Posterior cingulate gyrus (tissue), 11 donors: Measurements from ENCODE around the gene CAPN3.
"Not testable (repeated sequence)": the region's sequence is repeated elsewhere in the genome, so short reads cannot be mapped to it uniquely, and the experiment has no call there.

Experiments used
- DNase-seq, 10 donors: peaks; one replicate each; pipeline versions ENCODE4 v3.0.0 to v3.0.0-alpha.2; 2020 to 2021; ENCODE audit warnings: mixed read lengths in 3 of 10
- intact Hi-C: fragments of 100-400 bp; cut with DNase I; formaldehyde crosslinking; loops from one replicate; pipeline ENCODE4 v1.15.1; 2023

Gene CAPN3

GRCh38 chr15:42359249-42359648 lies at the start of gene CAPN3:
Gene CAPN3, plus strand, starts transcription at chr15:42359501. Its CDS starts 305 bp downstream, at chr15:42359806.
- intact Hi-C loops = no loop called here
- DNase-seq = no peak

- intact Hi-C loops = no loop called here
- peak in 1 of 10 donors; percentile 8 for DNase-seq
Observed at GRCh38 chr15:42313463-42313862, 45.8 kb upstream of the CAPN3 start.

- intact Hi-C loops = no loop called here
- DNase-seq = no peak
Observed at GRCh38 chr15:42314818-42315217, 44.5 kb upstream of the CAPN3 start.

GRCh38 chr15:42315521-42315920 lies 43.8 kb upstream of the CAPN3 start:
- intact Hi-C loops = no loop called here
- no peak for DNase-seq

GRCh38 chr15:42316282-42316805 lies 43.0 kb upstream of the CAPN3 start:
- DNase-seq, intact Hi-C loops: not testable (repeated sequence)

- no peak for DNase-seq
- intact Hi-C loops = no loop called here
Observed at GRCh38 chr15:42319206-42319605, 40.1 kb upstream of the CAPN3 start.

GRCh38 chr15:42324308-42324707 lies 35.0 kb upstream of the CAPN3 start:
- intact Hi-C loops = no loop called here
- DNase-seq = no peak

GRCh38 chr15:42329161-42329560 lies 30.1 kb upstream of the CAPN3 start:
- intact Hi-C loops = no loop called here
- DNase-seq = no peak

- no peak for DNase-seq
- intact Hi-C loops = no loop called here
Observed at GRCh38 chr15:42329992-42330391, 29.3 kb upstream of the CAPN3 start.

- DNase-seq = no peak
Observed at GRCh38 chr15:42331235-42331634, 28.1 kb upstream of the CAPN3 start.

GRCh38 chr15:42332331-42332730 lies 27.0 kb upstream of the CAPN3 start:
- DNase-seq = no peak
- intact Hi-C loops = no loop called here

More at GRCh38 chr15:42331235-42331634, 28.1 kb upstream of the CAPN3 start:
- intact Hi-C loops = no loop called here

GRCh38 chr15:42335074-42335473 lies 24.2 kb upstream of the CAPN3 start:
- intact Hi-C loops = no loop called here
- no peak for DNase-seq

- intact Hi-C loops = not testable (repeated sequence)
Observed at GRCh38 chr15:42336650-42337049, 22.7 kb upstream of the CAPN3 start.

GRCh38 chr15:42337104-42337503 lies 22.2 kb upstream of the CAPN3 start:
- DNase-seq, intact Hi-C loops: not testable (repeated sequence)

More at GRCh38 chr15:42336650-42337049, 22.7 kb upstream of the CAPN3 start:
- DNase-seq = not testable (repeated sequence)

GRCh38 chr15:42338500-42338899 lies 20.8 kb upstream of the CAPN3 start:
- intact Hi-C loops = no loop called here

GRCh38 chr15:42343596-42344232 lies 15.6 kb upstream of the CAPN3 start:
- intact Hi-C loops = no loop called here
- DNase-seq = no peak

More at GRCh38 chr15:42338500-42338899, 20.8 kb upstream of the CAPN3 start:
- DNase-seq = no peak

- no peak for DNase-seq
- intact Hi-C loops = no loop called here
Observed at GRCh38 chr15:42344763-42345162, 14.5 kb upstream of the CAPN3 start.

- intact Hi-C loops = no loop called here
Observed at GRCh38 chr15:42345504-42345903, 13.8 kb upstream of the CAPN3 start.

GRCh38 chr15:42348083-42348482 lies 11.2 kb upstream of the CAPN3 start:
- intact Hi-C loops = no loop called here
- no peak for DNase-seq

More at GRCh38 chr15:42345504-42345903, 13.8 kb upstream of the CAPN3 start:
- no peak for DNase-seq

GRCh38 chr15:42349186-42349585 lies 10.1 kb upstream of the CAPN3 start:
- DNase-seq = no peak
- intact Hi-C loops = no loop called here

GRCh38 chr15:42352401-42352800 lies 6.9 kb upstream of the CAPN3 start:
- peak in 2 of 10 donors; percentile 3 to 6 for DNase-seq
- intact Hi-C loops = no loop called here

GRCh38 chr15:42353061-42353460 lies 6.2 kb upstream of the CAPN3 start:
- DNase-seq = no peak
- intact Hi-C loops = no loop called here
